PFSK-1 (cell line): ENCODE measurements around the gene NDUFS1.

Experiments
- POLR2AphosphoS5 ChIP-seq: IDR thresholded peaks from 2 replicates; pipeline ENCODE4 v1.6.1; 2012; ENCODE audit warnings: low read depth, mild to moderate bottlenecking, control low read depth, low read length, moderate library complexity
- SIN3A ChIP-seq: IDR thresholded peaks from 2 replicates; pipeline ENCODE4 v1.6.1; 2012; ENCODE audit warnings: mild to moderate bottlenecking, low read length, moderate library complexity, borderline replicate concordance; ENCODE audit not compliant: insufficient read depth
- TAF1 ChIP-seq: IDR thresholded peaks from 2 replicates; pipeline ENCODE4 v1.6.1; 2012; ENCODE audit warnings: low read length, control low read depth, borderline replicate concordance; ENCODE audit not compliant: insufficient read depth

GRCh38 chr2:206149330-206149729, 9.9 kb downstream of the NDUFS1 start:
- TF ChIP-seq TAF1: no peak
- no peak for TF ChIP-seq POLR2AphosphoS5
- TF ChIP-seq SIN3A: no peak
